PC-3 (cell line): Measurements from ENCODE around the gene HSD17B4.

ENCODE experiments used
- CTCF ChIP-seq: fragments of 300-600 bp; sonication (generic); conservative IDR thresholded peaks from 2 replicates; pipeline ENCODE4 v1.5.1; 2017; ENCODE audit warnings: antibody characterized with exemption, low read depth, mild to moderate bottlenecking, low read length
- EZH2 ChIP-seq: fragments of 300-600 bp; sonication (generic); IDR thresholded peaks from one replicate; pipeline ENCODE4 v1.6.1; 2017; ENCODE audit warnings: antibody characterized with exemption, mild to moderate bottlenecking, low read length; ENCODE audit not compliant: unreplicated experiment
- EZH2phosphoT487 ChIP-seq: fragments of 300-600 bp; sonication (generic); IDR thresholded peaks from 2 replicates; pipeline ENCODE4 v1.6.1; 2018; ENCODE audit warnings: mild to moderate bottlenecking, antibody characterized with exemption, low read length, borderline replicate concordance

- TF ChIP-seq EZH2 (no peak), CTCF (no peak), EZH2phosphoT487 (no peak)
Observed at GRCh38 chr5:119465640-119466039, 13.3 kb downstream of the HSD17B4 start.
